ENCODE measurements around the gene MTFMT. TPM values are rescaled to one million over a fixed set of nuclear protein-coding genes. Genes with fewer than 3 reads are reported as not detected.

The MTFMT gene
- total and polyA plus RNA-seq, 2 of the 4 experiments (the other 2 are of a cell fraction) = 8.9 to 21.3 TPM

DNA sequence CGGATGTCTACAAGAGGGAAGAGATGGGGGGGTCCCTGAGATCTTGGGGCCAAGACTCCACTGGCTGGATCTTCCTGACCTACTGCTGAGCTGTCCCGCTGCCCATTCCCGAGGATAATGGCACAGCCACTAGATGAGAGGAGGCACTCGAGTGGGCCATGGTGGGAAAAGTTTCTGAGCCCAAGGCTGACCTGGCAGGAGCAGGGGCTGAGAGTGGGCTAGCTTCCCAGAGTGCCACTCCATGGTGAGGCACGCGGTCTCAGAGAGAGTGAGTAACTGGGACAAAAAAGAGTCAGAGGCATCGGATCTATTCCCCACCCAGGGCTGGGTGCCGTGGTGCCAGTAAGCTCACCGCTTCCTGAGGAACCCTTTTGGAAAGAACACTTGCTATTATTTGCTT lies 26.7 kb upstream of the MTFMT start:
- no peak overlapping the region for H3K18ac ChIP-seq (ENCODE audit: low read depth, low read length)
- H2AK5ac ChIP-seq (ENCODE audit: low read depth, low read length) = peak overlapping the region; percentile 13; the same call in 1 of the 2 replicates
- H3K4me2 ChIP-seq (ENCODE audit: low read depth, low read length) = no peak overlapping the region
- H2BK120ac ChIP-seq (ENCODE audit: low read depth, low read length) = no peak overlapping the region
- no peak for DNase-seq
- H2BK20ac ChIP-seq (ENCODE audit: low read depth, low read length) = peak overlapping the region; percentile 7; the same call in 1 of the 2 replicates
- ChIA-PET CTCF (interaction anchor here (1.9 to 4.9 kb wide), 3 partner anchors 22 to 46 kb away, joined by 9 to 74 read pairs (median 26); no protein-coding TSS in a partner anchor), POLR2A (ENCODE audit: unreplicated experiment) (no interaction called here)
- BruUV-seq (replicated peaks) = no TSS peak
- H3K14ac ChIP-seq (replicated peaks; ENCODE audit: low read depth, low read length) = no peak overlapping the region
- H3K9me3 ChIP-seq (ENCODE audit: control insufficient read depth, insufficient read depth, low read length) = peaks cover 5% of the 10 kb centered on the region; the same call in 1 of the 2 replicates
- peaks cover 14% of the 10 kb centered on the region; the same call in 1 of the 2 replicates for H3K4me1 ChIP-seq (ENCODE audit: control insufficient read depth, insufficient read depth, low read length)
- H4K8ac ChIP-seq (ENCODE audit: low read depth in 2 of 2, low read length in 2 of 2) = no peak overlapping the region
- TF ChIP-seq, protein P1, sequence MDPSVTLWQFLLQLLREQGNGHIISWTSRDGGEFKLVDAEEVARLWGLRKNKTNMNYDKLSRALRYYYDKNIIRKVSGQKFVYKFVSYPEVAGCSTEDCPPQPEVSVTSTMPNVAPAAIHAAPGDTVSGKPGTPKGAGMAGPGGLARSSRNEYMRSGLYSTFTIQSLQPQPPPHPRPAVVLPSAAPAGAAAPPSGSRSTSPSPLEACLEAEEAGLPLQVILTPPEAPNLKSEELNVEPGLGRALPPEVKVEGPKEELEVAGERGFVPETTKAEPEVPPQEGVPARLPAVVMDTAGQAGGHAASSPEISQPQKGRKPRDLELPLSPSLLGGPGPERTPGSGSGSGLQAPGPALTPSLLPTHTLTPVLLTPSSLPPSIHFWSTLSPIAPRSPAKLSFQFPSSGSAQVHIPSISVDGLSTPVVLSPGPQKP (IDR thresholded peaks at IDR 0.05; ENCODE audit: borderline replicate concordance, low read depth, low read length) = no peak
- no peak for TF ChIP-seq BHLHE40 (IDR thresholded peaks at IDR 0.05; ENCODE audit: low read depth, low read length)
- TF ChIP-seq RAD21 (IDR thresholded peaks at IDR 0.05; ENCODE audit: low read length) = no peak
- TF ChIP-seq CEBPB (IDR thresholded peaks at IDR 0.05; ENCODE audit: low read depth, low read length) = no peak
- TF ChIP-seq MAZ (IDR thresholded peaks at IDR 0.05; ENCODE audit: borderline replicate concordance, low read depth, low read length) = no peak
- no peak for TF ChIP-seq CHD1 (IDR thresholded peaks at IDR 0.05; ENCODE audit: low read depth, low read length)
- TF ChIP-seq MXI1 (IDR thresholded peaks at IDR 0.05; ENCODE audit: borderline replicate concordance, low read depth, low read length) = no peak
- TF ChIP-seq POLR2A (IDR thresholded peaks at IDR 0.05; ENCODE audit: low read depth, low read length) = no peak
- TF ChIP-seq, protein P2, sequence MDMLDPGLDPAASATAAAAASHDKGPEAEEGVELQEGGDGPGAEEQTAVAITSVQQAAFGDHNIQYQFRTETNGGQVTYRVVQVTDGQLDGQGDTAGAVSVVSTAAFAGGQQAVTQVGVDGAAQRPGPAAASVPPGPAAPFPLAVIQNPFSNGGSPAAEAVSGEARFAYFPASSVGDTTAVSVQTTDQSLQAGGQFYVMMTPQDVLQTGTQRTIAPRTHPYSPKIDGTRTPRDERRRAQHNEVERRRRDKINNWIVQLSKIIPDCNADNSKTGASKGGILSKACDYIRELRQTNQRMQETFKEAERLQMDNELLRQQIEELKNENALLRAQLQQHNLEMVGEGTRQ (IDR thresholded peaks at IDR 0.05; ENCODE audit: low read depth, low read length) = no peak
- no peak for TF ChIP-seq NFE2L2 (IDR thresholded peaks at IDR 0.05; ENCODE audit: low read depth, low read length)
- in situ Hi-C loops (cut with MboI; ENCODE audit: low sequenced_read_pairs) (no loop called here), intact Hi-C loops (cut with micrococcal nuclease) (no loop called here), dilution Hi-C loops (cut with HindIII; ENCODE audit: low sequenced_read_pairs, unreplicated experiment) (no loop called here)
- no peak overlapping the region for H3K4me3 ChIP-seq (ENCODE audit: insufficient read depth, low read depth, low read length)
- H3K79me1 ChIP-seq (ENCODE audit: low read depth in 1 of 2, low read length in 2 of 2) = no peaks in the 10 kb centered on the region
- H3K27me3 ChIP-seq (ENCODE audit: control insufficient read depth, insufficient read depth, low read length) = peaks cover 7% of the 10 kb centered on the region
- no peak overlapping the region for H2AFZ ChIP-seq (replicated peaks; ENCODE audit: low read length, poor library complexity)
- no peaks in the 10 kb centered on the region for H4K20me1 ChIP-seq (ENCODE audit: insufficient read depth, low read length)
- no CpG with 5 or more reads among the region's 9 CpGs for WGBS, 2 experiments (ENCODE audit: extremely low coverage in 2 of 2, insufficient read length in 1 of 2)
- H4K5ac ChIP-seq (ENCODE audit: low read depth, low read length) = no peak overlapping the region
- H4K91ac ChIP-seq (ENCODE audit: insufficient read depth, low read depth, low read length) = no peak overlapping the region
- no peak overlapping the region for H2AK9ac ChIP-seq (replicated peaks; ENCODE audit: low read depth, low read length, poor library complexity)
- H3K56ac ChIP-seq (ENCODE audit: extremely low read depth, insufficient read depth, low read length) = no peak overlapping the region
- no peak overlapping the region for H3K9ac ChIP-seq (ENCODE audit: low read depth, low read length)
- no peak overlapping the region for H2BK5ac ChIP-seq (ENCODE audit: low read depth, low read length, poor library complexity, severe bottlenecking)
- no peak overlapping the region for H2BK15ac ChIP-seq (ENCODE audit: low read depth, low read length)
- no peak overlapping the region for H3K4ac ChIP-seq (ENCODE audit: low read depth, low read length)
- peaks cover 15% of the 10 kb centered on the region for H3K9me1 ChIP-seq (ENCODE audit: insufficient read depth, low read length)
- no peak overlapping the region for H3K27ac ChIP-seq (ENCODE audit: insufficient read depth, low read length)
- no peak for ATAC-seq (ENCODE audit: low read depth)
- no peak overlapping the region for H3K23ac ChIP-seq (ENCODE audit: low read depth, low read length)
- H3K36me3 ChIP-seq (ENCODE audit: control insufficient read depth, insufficient read depth, low read length) = no peaks in the 10 kb centered on the region

Measured in IMR-90 (cell line).